Endothelial cell of umbilical vein (primary cell): ENCODE results near the gene RIBC1. TPM values are rescaled to one million over a fixed set of nuclear protein-coding genes. Genes with fewer than 3 reads are reported as not detected.

Experiments used
- BruUV-seq: library from RNA; stranded (reverse); fragments of 400-500 nt; replicated peaks from 2 replicates; lab custom pipeline; 2021; lab: Mats Ljungman, UMichigan
- CTCF ChIA-PET: fragments of 300-600, 350-600 bp; sonication (Branson Sonifier 250); formaldehyde crosslinking; loops from one replicate; lab custom pipeline; 2021; ENCODE audit warnings: antibody characterized with exemption, inconsistent platforms; lab: Charles Lee
- POLR2A ChIA-PET: fragments of 300-600, 350-600 bp; sonication (Branson Sonifier 250); formaldehyde crosslinking; loops from one replicate; lab custom pipeline; 2021; ENCODE audit warnings: antibody characterized with exemption, inconsistent platforms; lab: Charles Lee
- DNase-seq: peaks from one replicate; pipeline ENCODE4 v3.0.0-alpha.2; 2011; ENCODE audit warnings: low read depth, low spot score
- FAIRE-seq: peaks from 2 replicates; lab custom pipeline; 2011; peaks lifted over from hg19 to GRCh38; lab: Jason Lieb, UNC
- H2AFZ ChIP-seq: 2 replicates; pipeline ENCODE4 v1.6.0; 2012; ENCODE audit warnings: low read depth, low read length, control low read depth, inconsistent platforms
- H3K27ac ChIP-seq: 2 replicates; pipeline ENCODE4 v1.5.1; 2011; ENCODE audit warnings: low read depth, mild to moderate bottlenecking, control low read depth, low read length, moderate library complexity; ENCODE audit not compliant: insufficient read depth
- H3K27me3 ChIP-seq, 2 experiments: 2 replicates each; pipeline versions ENCODE4 v1.6.0 to v1.6.1; 2011; ENCODE audit warnings: low read length in 2 of 2, mixed read lengths in 1 of 2; ENCODE audit not compliant: control insufficient read depth in 2 of 2, insufficient read depth in 2 of 2
- H3K36me3 ChIP-seq, 2 experiments: 2 replicates in 1 of 2; 3 replicates in 1 of 2; pipeline ENCODE4 v1.5.1; 2011; ENCODE audit warnings: low read length in 2 of 2, mild to moderate bottlenecking in 1 of 2, moderate library complexity in 1 of 2; ENCODE audit not compliant: control insufficient read depth in 2 of 2, insufficient read depth in 2 of 2; ENCODE audit errors: extremely low read depth in 1 of 2
- H3K4me1 ChIP-seq: 3 replicates; pipeline ENCODE4 v1.5.1; 2011; ENCODE audit warnings: mild to moderate bottlenecking, low read length; ENCODE audit not compliant: control insufficient read depth, insufficient read depth; ENCODE audit errors: extremely low read depth
- H3K4me2 ChIP-seq: 2 replicates; pipeline ENCODE4 v1.6.1; 2011; ENCODE audit warnings: low read length, control low read depth, mixed read lengths; ENCODE audit not compliant: insufficient read depth
- H3K4me3 ChIP-seq, 3 experiments: fragments of 200-600 bp in 1 of 3; sonication (generic), shearing (Covaris generic) in 1 of 3; replicated peaks in 1 of 3; 2 replicates each; pipeline ENCODE4 v1.5.1; 2011 to 2016; ENCODE audit warnings: control low read depth in 3 of 3, low read length in 3 of 3, mild to moderate bottlenecking in 2 of 3, inconsistent platforms in 1 of 3, low read depth in 1 of 3, moderate library complexity in 1 of 3; ENCODE audit not compliant: insufficient read depth in 1 of 3
- H3K79me2 ChIP-seq: 2 replicates; pipeline ENCODE4 v1.6.0; 2012; ENCODE audit warnings: low read length, inconsistent platforms; ENCODE audit not compliant: control insufficient read depth, insufficient read depth
- H3K9ac ChIP-seq: replicated peaks from 2 replicates; pipeline ENCODE3; 2011; ENCODE audit warnings: low read length, control low read depth; ENCODE audit not compliant: insufficient read depth; ENCODE audit errors: extremely low read depth
- H3K9me1 ChIP-seq: replicated peaks from 3 replicates; pipeline ENCODE4 v1.6.0; 2011; ENCODE audit warnings: mild to moderate bottlenecking, low read length; ENCODE audit not compliant: control insufficient read depth, insufficient read depth; ENCODE audit errors: extremely low read depth
- H3K9me3 ChIP-seq: replicated peaks from 2 replicates; pipeline ENCODE4 v1.5.1; 2012; ENCODE audit warnings: low read length, inconsistent platforms; ENCODE audit not compliant: control insufficient read depth, insufficient read depth
- H4K20me1 ChIP-seq: replicated peaks from 2 replicates; pipeline ENCODE3; 2011; ENCODE audit warnings: mild to moderate bottlenecking, low read length; ENCODE audit not compliant: control insufficient read depth, insufficient read depth; ENCODE audit errors: extremely low read depth
- CTCF ChIP-seq, 2 donors: IDR thresholded peaks; 1 replicate in 1 of 2; 2 replicates in 1 of 2; pipeline ENCODE4 v1.5.1; 2011; ENCODE audit warnings: low read length in 2 of 2, mild to moderate bottlenecking in 2 of 2, moderate library complexity in 2 of 2, control low read depth in 1 of 2, inconsistent platforms in 1 of 2, low read depth in 1 of 2; ENCODE audit not compliant: insufficient read depth in 1 of 2; ENCODE audit errors: extremely low read depth in 1 of 2
- EZH2 ChIP-seq: IDR thresholded peaks from 2 replicates; pipeline ENCODE4 v1.6.1; 2012; ENCODE audit warnings: borderline replicate concordance, low read depth, mild to moderate bottlenecking, moderate library complexity, low read length, inconsistent platforms; ENCODE audit not compliant: severe bottlenecking
- FOS ChIP-seq: IDR thresholded peaks from 2 replicates; pipeline ENCODE4 v1.6.1; 2011; ENCODE audit warnings: mild to moderate bottlenecking, low read length, moderate library complexity, borderline replicate concordance; ENCODE audit not compliant: insufficient read depth
- GATA2 ChIP-seq: IDR thresholded peaks from 2 replicates; pipeline ENCODE4 v1.7.0; 2011; ENCODE audit warnings: low read depth, mild to moderate bottlenecking, moderate library complexity, mixed read lengths, low read length; ENCODE audit not compliant: insufficient read length, insufficient read depth
- JUN ChIP-seq: IDR thresholded peaks from 2 replicates; pipeline ENCODE4 v1.6.1; 2011; ENCODE audit warnings: borderline replicate concordance, low read depth; ENCODE audit not compliant: insufficient read length, insufficient read depth
- MYC ChIP-seq: IDR thresholded peaks from one replicate; pipeline ENCODE4 v1.6.1; 2011; ENCODE audit warnings: mild to moderate bottlenecking, low read depth, low read length
- POLR2A ChIP-seq: IDR thresholded peaks from 2 replicates; pipeline ENCODE4 v1.6.1; 2012; ENCODE audit warnings: low read depth, mild to moderate bottlenecking, control low read depth, low read length
- POLR2AphosphoS5 ChIP-seq: IDR thresholded peaks from 2 replicates; pipeline ENCODE4 v1.6.1; 2012; ENCODE audit warnings: low read depth, mild to moderate bottlenecking, control low read depth, low read length, moderate library complexity; ENCODE audit not compliant: insufficient read depth
- dilution Hi-C: fragments of 300-500 bp; cut with MboI; formaldehyde crosslinking; loops from one replicate; pipeline ENCODE4 v1.15.0; 2019; ENCODE audit warnings: low sequenced_read_pairs; ENCODE audit not compliant: extremely low pct_ligation_motif_present
- intact Hi-C: fragments of 100-400 bp; cut with micrococcal nuclease; formaldehyde crosslinking; loops from one replicate; pipeline ENCODE4 v1.10.0; 2022
- polyA plus RNA-seq, 4 experiments: library from polyadenylated mRNA; depleted of rRNA in 3 of 4; stranded (reverse) in 3 of 4; unstranded in 1 of 4; fragments of >200 nt; gene quantifications; 2 replicates each; pipeline versions ENCODE4 v1.2.1 to v1.2.3, GENCODE V29; 2011 to 2012; ENCODE audit warnings: missing spikeins in 1 of 4
- total RNA-seq: library from RNA; stranded (reverse); gene quantifications from 2 replicates; pipeline ENCODE4 v1.2.3, GENCODE V29; 2021
- TF ChIP-seq, protein P1 (sequence below): IDR thresholded peaks from 2 replicates; pipeline ENCODE4 v1.6.1; 2011; ENCODE audit not compliant: insufficient read depth, insufficient read length

Gene RIBC1
- total and polyA plus RNA-seq, 2 donors (not counting 3 experiments of a cell fraction or from before 2014, with no cell fraction given): 0.23 to 0.86 TPM

DNA sequence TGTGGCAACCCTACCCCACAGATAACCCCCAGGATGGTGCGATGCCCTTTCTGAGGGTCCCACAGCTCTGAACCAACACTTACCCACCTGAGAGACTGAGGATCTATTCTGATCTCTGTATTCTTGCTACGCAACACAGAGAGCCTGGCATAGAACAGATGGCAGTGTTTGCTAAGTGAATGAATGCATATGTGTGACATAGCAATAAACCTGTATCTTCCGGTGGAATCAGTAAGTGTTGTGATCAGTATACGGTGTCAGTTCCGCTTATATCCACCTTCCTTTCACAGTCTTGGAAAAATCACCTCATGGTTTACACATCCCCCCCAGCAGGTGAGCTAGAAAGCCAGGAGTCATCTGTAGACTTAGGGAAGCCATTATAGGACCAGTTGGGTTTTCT, 17.4 kb downstream of the RIBC1 start:
- peaks cover 7% of the 10 kb centered on the region for H3K4me1 ChIP-seq
- no peak overlapping the region for H3K4me3 ChIP-seq
- H3K27me3 ChIP-seq: no peaks in the 10 kb centered on the region
- CTCF ChIA-PET: interaction anchor here (1.7 kb wide), 2 partner anchors 123 to 127 kb away, joined by 8 to 10 read pairs; no protein-coding TSS in a partner anchor
- H2AFZ ChIP-seq: peak overlapping the region; percentile 91
- TF ChIP-seq GATA2 (no peak), FOS (no peak), CTCF (IDR thresholded peaks at IDR 0.05; ENCODE audit: extremely low read depth in 1 of 2, insufficient read depth in 1 of 2, low read depth in 1 of 2, low read length in 2 of 2) (no peak), POLR2A (no peak), POLR2AphosphoS5 (no peak), JUN (no peak), MYC (no peak), EZH2 (no peak)
- TF ChIP-seq, protein P1, sequence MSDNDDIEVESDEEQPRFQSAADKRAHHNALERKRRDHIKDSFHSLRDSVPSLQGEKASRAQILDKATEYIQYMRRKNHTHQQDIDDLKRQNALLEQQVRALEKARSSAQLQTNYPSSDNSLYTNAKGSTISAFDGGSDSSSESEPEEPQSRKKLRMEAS: no peak
- no TSS peak for BruUV-seq
- no peaks in the 10 kb centered on the region for H3K9me1 ChIP-seq
- POLR2A ChIA-PET: no interaction called here
- no peak for FAIRE-seq
- dilution Hi-C loops (no loop called here), intact Hi-C loops (loop anchor here (2.0 kb wide), 1 partner anchor 17 kb away; the partner anchor contains the start of genes RIBC1 and SMC1A)
- peak overlapping the region; percentile 86 for H3K4me2 ChIP-seq
- H3K36me3 ChIP-seq: no peaks in the 10 kb centered on the region
- DNase-seq: no peak
- no peaks in the 10 kb centered on the region for H3K9me3 ChIP-seq
- no peak overlapping the region for H3K27ac ChIP-seq
- no peaks in the 10 kb centered on the region for H4K20me1 ChIP-seq
- H3K9ac ChIP-seq: no peak overlapping the region
- no peaks in the 10 kb centered on the region for H3K79me2 ChIP-seq
